Measurements from ENCODE around the gene SLC29A1.

Gene SLC29A1

DNA sequence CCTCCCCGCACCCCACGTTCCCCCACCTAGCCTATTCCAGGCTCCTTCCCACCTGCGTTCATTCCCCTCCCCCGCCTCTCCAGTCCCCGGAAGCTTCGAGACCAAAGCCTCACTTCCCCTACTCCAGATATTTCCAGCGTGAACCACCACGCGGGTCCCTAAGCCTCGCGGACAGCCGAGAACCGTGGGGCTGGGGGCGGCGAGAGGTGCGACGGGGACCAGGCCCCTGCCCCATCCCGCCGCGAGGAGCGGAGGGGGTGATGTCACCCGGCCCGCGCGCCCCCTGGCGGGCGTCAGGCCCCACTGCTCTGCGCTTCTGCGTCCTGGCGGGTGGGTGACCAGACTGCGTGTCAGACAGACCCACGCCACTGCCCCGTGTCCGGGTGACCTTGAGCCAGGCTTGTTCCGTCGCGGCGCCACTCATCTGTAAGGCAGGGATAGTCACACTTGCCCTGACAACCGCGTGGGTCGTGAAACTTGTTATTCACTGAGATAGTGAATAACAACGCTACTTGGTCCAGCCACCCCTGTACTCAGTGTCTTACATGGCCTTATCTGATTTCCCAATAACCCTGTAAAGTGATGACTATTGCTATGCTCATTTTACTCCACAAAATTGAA, 14.5 kb downstream of the SLC29A1 start:
- DNase-seq = peak; percentile 56

DNA sequence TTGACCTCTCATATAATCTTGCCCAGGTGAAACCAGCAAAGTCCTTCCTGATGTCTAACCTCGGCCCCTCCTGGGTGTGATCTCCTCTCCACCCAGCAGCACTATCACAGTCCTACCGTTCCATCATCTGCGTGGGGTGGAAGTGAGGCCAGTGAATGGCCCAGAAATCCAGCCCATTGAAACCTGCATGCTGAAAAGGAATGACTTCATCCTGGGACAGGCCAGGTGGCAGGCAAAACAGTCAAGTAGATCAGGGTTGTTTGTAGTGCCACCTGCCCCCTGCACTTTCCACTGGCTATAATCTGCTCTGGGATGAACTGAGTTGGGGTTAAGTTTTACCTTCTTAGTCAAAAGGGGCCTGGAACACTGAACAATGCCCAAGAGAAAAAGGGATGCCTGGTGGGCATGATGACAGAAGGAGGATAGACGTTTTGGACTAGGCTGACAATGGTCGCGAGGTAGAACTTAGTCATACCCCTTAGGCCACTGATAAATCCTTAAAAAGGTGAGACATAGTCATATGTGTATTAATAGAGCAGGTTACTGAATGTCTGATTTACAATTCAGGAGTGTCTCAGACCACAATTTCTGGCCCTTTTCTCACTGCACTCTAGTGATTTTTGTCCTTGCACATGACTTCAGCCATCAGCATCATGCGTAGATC, 15.4 kb downstream of the SLC29A1 start:
- DNase-seq = no peak

DNA sequence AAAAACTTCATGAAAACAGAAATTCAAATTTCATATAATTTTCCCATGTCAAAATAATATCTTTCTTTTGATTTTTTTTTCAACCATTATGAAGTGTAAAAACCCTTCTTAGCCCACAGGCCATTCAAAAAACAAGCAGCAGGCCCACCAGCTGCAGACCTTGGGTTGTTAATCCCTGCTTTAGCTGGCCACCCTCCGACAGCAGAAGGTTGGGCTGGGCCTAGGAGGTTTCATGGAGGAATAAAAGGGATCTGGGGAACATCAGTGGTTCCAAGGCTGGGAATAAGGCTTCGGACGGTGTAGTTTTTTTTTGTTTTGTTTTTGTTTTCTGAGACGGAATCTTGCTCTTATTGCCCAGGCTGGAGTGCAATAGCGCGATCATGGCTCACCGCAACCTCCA, 19.9 kb downstream of the SLC29A1 start:
- no peak for DNase-seq

DNA sequence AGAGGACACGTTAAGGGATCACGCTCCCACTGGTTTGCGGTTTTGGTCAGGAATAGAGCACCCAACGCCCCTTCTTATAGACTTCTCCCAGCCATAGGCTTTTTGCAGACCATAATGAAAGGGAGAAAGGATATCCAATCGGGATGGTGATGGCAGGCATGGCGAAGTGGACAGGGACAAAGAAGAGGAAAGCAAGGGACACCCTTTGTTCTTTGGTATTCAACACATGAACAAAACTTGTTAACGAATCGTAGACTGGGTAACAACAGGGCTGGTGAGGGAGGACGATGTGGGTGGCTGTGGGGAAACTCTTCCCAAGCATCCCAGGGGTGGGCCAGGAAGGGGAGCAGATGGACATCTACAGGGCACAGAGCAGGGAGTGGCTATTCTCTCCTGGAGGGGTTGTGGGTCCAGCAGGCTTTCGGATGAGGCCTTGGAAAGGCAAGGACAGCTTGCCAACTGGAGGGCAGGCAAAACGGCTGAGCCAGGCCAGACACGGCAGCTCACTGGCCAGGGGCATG, 22.1 kb downstream of the SLC29A1 start:
- no peak for DNase-seq

DNA sequence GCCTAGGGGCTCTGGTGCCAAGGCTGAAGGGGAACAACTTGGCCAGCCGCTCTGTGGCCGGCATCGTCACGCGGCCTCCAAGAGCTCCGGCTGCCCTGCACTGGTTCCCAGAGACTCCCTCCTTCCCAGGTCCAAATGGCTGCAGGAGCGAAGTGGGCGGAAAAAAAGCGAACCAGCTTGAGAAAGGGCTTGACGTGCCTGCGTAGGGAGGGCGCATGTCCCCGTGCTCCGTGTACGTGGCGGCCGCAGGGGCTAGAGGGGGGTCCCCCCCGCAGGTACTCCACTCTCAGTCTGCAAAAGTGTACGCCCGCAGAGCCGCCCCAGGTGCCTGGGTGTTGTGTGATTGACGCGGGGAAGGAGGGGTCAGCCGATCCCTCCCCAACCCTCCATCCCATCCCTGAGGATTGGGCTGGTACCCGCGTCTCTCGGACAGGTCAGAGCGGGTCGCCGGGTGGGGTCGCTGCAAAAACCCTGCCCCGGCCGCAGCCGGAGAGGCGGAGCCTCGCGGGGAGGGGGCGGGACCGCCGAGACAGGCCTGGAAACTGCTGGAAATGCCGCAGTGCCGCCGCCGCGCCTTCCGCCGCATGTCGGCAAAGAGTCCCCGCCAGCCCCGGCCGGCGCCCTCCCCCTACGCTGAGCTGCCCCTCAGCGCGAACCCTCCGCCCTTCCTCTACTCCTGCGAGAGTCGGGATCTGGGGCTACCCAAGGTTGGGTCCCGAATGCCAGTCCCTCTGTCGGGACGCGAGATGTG, 22.7 kb downstream of the SLC29A1 start:
- peak; percentile 84 for DNase-seq

DNA sequence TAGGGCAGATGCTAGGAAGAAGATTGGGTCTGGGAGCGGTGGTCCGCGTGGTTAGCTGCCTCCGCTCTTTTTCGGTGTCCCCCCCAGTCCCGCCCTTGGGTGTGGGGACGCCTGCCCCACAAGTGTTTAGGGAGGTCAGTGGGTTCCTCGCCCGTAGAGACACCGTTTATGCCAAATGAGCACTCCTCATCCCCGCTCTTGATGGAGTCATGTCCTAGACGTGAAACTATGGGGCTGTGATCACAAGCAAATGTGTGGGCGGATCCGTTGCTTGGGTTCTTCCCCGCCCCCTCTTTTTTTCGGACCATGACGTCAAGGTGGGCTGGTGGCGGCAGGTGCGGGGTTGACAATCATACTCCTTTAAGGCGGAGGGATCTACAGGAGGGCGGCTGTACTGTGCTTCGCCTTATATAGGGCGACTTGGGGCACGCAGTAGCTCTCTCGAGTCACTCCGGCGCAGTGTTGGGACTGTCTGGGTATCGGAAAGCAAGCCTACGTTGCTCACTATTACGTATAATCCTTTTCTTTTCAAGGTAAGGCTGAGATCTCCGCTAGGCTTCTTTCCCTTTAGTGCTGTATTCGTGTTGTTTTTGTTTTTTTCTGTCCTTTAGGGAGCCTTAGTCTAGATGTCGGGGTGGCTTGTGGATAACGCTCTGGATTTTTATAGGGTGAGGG, 23.4 kb downstream of the SLC29A1 start, which contains the start of gene HSP90AB1:
HSP90AB1 (plus strand) TSS at position 439 of the 675 bp plus-strand sequence. CDS start 1,529 bp downstream, outside the sequence.
- peak; percentile 97 for DNase-seq

DNA sequence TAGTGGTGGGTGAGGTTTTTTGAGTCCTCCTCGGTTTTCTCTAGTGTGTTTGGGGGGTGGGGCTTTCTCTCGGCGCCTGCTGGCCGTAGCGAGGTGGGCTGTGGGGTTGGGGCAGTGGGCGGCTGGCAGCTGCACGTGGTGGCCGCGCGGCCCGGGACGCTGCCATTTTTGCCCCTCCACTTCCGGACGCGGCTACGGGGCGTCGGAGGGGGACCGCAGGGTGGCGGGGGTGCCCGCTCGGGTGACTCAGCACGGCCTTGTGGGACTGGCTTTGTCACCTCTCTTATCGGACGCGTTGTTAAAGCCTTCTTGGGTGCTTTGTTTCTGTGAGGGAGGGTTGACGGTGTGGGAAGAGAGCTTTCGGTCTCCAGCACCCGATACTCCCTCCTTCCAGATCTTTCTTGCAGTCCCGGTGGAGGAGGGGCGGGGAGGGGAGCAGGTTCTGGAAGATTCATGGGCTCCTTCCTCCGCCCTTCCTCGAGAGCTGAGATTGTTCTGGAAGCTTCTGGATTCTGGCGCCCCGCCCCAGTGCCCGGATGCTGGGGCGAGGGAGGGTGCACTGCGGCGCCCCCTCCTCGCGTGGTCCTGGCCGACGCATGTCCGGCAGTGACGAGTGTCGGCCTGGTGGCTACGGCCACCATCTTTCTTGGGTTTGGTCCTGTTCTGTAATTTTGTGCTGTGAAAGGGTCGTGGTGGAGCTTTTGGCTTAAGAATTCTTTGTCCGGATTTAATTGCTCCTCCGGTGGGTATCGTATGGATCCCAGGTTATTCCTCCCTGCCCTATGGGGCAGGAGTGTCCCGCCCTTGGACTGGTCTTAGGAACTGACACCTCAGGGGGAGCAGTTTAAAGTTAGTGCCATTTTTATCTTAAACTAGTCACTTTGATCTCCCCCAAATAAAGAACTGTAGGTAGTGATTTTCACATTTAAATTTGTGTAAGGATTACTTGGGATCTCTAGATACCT, 24.2 kb downstream of the SLC29A1 start:
- peak; percentile 26 for DNase-seq

DNA sequence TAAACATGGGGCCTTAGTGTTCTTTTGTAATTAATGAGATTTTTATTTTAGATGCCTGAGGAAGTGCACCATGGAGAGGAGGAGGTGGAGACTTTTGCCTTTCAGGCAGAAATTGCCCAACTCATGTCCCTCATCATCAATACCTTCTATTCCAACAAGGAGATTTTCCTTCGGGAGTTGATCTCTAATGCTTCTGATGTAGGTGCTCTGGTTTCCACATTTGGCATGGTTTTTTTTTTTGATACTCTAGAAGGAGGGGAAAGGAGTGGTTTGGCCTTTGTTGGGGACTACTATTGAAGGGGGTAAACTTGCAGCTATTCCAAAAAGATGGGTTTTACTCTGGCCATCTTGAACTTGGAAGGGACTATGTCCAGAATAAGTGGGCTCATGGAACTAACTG, 25.2 kb downstream of the SLC29A1 start:
- no peak for DNase-seq

DNA sequence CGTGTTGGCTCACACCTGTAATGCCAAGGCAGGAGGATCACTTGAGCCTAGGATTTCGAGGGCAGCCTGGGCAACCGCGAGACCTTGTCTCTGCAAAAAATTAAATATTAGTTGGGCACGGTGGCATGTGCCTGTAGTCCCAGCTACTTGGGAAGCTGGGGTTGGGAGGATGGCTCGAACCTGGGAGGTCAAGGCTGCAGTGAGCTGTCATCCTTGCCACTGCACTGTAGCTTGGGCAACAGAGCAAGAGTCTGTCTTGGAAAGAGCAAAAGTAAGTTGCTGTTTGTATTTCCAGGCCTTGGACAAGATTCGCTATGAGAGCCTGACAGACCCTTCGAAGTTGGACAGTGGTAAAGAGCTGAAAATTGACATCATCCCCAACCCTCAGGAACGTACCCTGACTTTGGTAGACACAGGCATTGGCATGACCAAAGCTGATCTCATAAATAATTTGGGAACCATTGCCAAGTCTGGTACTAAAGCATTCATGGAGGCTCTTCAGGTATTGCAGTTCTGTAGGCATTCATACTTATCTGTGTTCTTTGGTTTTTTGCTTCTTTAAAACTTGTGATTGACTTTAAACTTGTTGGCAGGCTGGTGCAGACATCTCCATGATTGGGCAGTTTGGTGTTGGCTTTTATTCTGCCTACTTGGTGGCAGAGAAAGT, 25.8 kb downstream of the SLC29A1 start:
- DNase-seq = no peak

DNA sequence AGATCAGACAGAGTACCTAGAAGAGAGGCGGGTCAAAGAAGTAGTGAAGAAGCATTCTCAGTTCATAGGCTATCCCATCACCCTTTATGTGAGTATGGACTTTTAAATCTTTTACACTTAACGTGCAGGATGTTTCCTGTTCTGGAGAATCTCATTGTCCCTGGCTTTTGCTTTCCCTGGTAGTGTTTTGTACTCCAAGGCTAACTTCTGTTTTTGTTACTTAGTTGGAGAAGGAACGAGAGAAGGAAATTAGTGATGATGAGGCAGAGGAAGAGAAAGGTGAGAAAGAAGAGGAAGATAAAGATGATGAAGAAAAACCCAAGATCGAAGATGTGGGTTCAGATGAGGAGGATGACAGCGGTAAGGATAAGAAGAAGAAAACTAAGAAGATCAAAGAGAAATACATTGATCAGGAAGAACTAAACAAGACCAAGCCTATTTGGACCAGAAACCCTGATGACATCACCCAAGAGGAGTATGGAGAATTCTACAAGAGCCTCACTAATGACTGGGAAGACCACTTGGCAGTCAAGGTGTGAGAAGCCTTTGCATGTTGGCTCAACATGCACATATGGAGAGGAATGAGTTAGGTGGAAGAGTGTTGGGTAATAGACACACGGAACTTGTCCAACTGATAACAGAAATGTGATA, 26.8 kb downstream of the SLC29A1 start:
- no peak for DNase-seq

DNA sequence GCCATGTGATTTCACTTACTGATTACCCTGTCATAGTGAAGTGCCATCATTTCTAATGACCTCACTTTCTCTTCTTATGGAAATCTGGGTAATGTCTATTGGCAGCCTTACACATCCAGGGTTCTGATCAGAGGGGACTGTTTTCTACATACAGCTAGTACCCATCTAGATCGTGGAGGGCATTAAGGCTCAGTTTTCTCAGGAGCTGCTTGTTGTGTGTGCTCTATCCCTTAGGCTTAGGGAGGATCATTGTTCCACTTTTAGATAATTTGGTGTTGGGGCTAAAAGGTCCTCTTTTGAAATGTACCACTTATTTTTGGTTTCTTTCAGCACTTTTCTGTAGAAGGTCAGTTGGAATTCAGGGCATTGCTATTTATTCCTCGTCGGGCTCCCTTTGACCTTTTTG, 27.3 kb downstream of the SLC29A1 start:
- no peak for DNase-seq

DNA sequence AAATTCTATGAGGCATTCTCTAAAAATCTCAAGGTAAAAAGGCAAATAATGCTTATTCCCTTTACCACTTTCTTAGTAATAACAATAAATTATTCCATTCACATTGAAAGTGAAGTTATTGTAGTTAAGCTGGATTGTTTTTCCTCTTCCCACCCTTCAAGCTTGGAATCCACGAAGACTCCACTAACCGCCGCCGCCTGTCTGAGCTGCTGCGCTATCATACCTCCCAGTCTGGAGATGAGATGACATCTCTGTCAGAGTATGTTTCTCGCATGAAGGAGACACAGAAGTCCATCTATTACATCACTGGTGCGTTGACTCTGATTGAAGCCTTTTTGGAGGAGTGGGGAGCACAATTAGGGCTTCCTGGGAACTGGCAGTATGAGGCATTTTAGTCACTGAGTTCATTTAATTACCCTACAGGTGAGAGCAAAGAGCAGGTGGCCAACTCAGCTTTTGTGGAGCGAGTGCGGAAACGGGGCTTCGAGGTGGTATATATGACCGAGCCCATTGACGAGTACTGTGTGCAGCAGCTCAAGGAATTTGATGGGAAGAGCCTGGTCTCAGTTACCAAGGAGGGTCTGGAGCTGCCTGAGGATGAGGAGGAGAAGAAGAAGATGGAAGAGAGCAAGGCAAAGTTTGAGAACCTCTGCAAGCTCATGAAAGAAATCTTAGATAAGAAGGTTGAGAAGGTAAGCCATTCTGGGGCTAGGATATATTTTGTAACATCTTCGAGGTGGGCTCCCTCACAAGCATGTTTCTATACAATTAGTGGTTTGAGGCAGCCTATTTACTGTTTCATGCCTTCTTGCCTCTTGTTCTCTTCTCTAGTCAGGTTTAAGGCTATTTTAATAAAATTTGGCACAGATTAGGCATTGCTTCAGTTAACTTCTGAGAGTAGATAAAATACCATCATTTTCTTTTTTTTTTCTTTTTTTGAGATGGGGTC, 28.5 kb downstream of the SLC29A1 start:
- DNase-seq = no peak

DNA sequence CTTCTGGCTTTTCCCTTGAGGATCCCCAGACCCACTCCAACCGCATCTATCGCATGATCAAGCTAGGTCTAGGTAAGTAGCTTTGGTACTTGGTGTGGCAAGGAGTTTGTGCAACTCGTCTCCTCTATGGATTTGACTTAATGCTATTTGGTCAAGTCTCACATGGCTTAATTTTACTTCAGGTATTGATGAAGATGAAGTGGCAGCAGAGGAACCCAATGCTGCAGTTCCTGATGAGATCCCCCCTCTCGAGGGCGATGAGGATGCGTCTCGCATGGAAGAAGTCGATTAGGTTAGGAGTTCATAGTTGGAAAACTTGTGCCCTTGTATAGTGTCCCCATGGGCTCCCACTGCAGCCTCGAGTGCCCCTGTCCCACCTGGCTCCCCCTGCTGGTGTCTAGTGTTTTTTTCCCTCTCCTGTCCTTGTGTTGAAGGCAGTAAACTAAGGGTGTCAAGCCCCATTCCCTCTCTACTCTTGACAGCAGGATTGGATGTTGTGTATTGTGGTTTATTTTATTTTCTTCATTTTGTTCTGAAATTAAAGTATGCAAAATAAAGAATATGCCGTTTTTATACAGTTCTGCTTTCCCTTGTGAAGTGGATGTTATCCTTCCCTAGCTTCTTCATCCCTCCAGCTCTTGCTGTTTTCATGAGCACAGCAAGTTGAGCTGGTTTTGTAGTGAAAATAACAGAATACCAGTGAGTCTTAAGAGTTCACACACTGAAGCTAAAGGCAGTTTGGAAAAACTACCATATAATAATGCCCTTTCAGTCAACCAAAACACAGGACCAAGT, 30.1 kb downstream of the SLC29A1 start:
- DNase-seq = peak; percentile 12

DNA sequence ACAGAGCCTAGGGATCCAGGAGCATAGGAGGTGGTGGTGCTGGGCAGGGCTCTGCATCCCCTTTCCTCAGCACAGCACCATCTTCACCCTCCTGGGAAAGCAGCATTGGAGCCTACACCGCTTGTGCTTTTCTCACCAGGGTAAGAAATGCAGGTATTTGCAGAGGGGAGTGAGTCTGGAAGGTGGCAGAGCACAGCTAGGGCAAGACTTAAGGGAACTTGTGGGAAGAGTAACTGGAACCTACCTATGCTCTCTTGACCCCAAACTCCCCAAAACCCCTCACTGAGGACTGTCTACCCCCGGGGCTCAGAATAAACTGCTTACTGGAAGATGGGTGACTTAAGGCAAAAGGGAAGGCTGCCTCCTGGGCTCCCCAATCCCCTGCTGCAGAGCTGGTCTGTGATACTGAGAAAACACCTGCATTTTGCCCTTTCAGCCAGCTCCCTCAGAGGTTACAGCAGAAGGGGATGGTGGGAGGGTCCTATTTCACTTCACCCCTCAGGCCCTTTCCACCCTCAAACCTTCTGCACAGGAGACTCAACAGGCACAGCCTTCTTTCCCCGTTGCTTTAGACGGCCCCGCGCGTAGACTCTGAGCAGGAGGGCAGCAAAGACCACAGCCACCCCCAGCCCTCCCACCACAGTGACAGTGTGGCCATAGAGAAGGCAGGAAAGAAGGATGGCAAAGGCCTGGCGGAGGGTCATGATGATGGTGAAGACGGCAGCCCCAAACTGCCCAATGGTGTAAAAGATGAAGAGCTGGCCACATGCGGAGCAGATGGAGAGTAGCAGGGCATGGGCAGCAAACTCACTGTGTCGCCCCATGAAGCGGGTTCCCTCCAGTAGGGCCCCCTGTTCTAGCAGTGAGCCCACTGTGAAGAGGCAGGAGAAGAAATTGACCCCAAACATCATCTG, 31.1 kb downstream of the SLC29A1 start:
- DNase-seq = no peak

DNA sequence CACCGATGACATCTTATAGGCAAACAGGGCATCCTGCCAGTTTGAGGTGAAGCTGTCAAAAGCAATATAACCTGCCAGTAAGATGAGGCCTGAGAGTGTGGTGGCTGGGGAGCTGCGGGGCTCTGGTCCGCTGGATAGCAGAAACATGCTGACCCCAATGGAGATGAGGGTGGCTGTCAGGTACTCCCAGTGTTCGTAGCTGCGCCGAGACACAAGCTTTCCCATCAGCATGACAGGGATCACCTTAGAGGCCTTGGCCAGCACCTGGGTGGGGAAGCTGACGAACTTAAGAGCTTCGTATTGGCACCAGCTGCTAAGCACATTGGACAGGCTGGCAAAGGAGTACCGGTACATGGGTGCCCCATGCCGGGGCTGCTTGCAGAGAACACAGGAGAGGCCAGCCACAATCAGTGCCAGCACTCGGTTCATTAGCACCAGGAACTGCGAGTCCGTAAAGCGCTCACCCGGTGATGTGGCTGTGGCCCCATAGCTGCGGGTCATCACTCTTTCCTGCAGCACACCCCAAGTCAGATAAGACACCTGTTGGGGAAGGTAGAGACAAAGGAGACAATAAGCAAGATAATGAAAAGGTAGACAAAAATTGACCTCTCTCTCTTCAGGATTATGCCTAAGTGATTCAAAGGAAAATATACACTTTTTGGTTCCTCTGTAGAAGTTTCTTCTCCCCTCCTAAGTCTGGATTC, 31.9 kb downstream of the SLC29A1 start:
- no peak for DNase-seq

DNA sequence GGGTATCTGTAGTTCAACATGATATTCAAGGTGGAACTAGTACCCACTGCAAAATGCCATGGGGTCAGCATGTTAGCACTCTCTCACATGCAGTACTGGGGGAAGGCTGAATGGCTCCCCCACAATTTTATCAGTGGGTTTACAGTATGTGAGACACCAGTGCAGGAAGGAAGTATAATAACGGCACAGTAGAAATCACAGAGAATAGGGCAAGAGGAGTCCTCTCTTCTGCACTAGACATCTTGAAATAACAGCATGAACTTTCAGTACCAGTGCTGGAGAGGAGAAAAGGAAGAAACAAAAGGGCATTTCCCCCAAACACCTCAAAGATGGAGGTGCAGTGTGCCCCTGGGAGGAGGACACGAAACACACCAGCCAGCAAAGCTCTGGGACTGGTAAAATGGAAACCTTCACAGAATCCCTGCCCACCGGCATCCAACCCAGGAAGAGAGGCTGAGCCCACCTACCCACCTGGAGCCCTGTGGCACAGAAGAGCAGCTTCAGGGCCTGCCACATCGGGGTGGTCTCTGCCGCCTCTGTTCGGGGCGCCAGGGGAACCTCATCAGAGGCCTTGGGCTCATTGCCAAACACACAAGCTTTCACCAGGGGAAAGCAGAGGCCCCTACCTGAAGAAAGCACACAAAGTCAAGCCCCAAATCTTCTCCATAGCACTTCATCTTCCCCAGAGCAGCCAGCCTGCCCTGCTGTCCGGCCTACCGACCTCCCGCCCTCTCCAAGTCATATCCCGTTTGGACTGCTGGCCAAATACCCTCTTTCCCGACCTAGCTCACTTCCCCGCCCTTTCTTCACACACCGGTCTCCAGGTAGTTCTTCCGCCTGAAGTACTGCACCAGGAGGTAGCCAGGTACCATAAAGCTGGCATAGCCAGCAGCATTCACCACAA, 32.7 kb downstream of the SLC29A1 start:
- DNase-seq = no peak

Data from NCI-H1105 (cell line).